ENCODE results near the gene TMEM175.

Gene TMEM175

GRCh38 chr4:958314-958665 lies 26.0 kb downstream of the TMEM175 start:
- no peak for DNase-seq (ENCODE audit: extremely low spot score)
- CTCF ChIA-PET = no interaction called here
- no peak for TF ChIP-seq CTCF (IDR thresholded peaks at IDR 0.05; ENCODE audit: control extremely low read depth, extremely low read depth, low read depth, missing control alignments)
- POLR2A ChIA-PET = no interaction called here

- TF ChIP-seq CTCF (IDR thresholded peaks at IDR 0.05; ENCODE audit: control extremely low read depth, extremely low read depth, low read depth, missing control alignments) = no peak
- no peak for DNase-seq (ENCODE audit: extremely low spot score)
- ChIA-PET POLR2A (no interaction called here), CTCF (interaction anchor here (1.0 kb wide), 1 partner anchor 28 kb away, joined by 3 read pairs; the partner anchor contains the start of gene IDUA)
Measured at GRCh38 chr4:958696-959337, 26.6 kb downstream of the TMEM175 start.

GRCh38 chr4:959338-960139 lies 27.3 kb downstream of the TMEM175 start:
- CTCF ChIA-PET = interaction anchor here (1.0 kb wide), 1 partner anchor 28 kb away, joined by 3 read pairs; the partner anchor contains the start of gene IDUA
- DNase-seq (ENCODE audit: extremely low spot score) = no peak
- POLR2A ChIA-PET = no interaction called here
- TF ChIP-seq CTCF (IDR thresholded peaks at IDR 0.05; ENCODE audit: control extremely low read depth, extremely low read depth, low read depth, missing control alignments) = no peak

- CTCF ChIA-PET = no interaction called here
- POLR2A ChIA-PET = no interaction called here
- DNase-seq (ENCODE audit: extremely low spot score) = no peak
- no peak for TF ChIP-seq CTCF (IDR thresholded peaks at IDR 0.05; ENCODE audit: control extremely low read depth, extremely low read depth, low read depth, missing control alignments)
Measured at GRCh38 chr4:960140-960635, 27.9 kb downstream of the TMEM175 start.

- no peak for DNase-seq (ENCODE audit: extremely low spot score)
- POLR2A ChIA-PET = no interaction called here
- TF ChIP-seq CTCF (IDR thresholded peaks at IDR 0.05; ENCODE audit: control extremely low read depth, extremely low read depth, low read depth, missing control alignments) = no peak
- CTCF ChIA-PET = no interaction called here
Measured at GRCh38 chr4:960636-961350, 28.5 kb downstream of the TMEM175 start.

GRCh38 chr4:961351-962230 lies 29.3 kb downstream of the TMEM175 start:
- DNase-seq (ENCODE audit: extremely low spot score) = no peak
- TF ChIP-seq CTCF (IDR thresholded peaks at IDR 0.05; ENCODE audit: control extremely low read depth, extremely low read depth, low read depth, missing control alignments) = no peak
- CTCF ChIA-PET = no interaction called here
- POLR2A ChIA-PET = no interaction called here
